ENCODE measurements around the gene C1orf159. TPM values are rescaled to one million over a fixed set of nuclear protein-coding genes. Genes with fewer than 3 reads are reported as not detected.

Gene C1orf159
- total and polyA plus RNA-seq, 4 donors = 3.9 to 7.0 (median 4.7) TPM

DNA sequence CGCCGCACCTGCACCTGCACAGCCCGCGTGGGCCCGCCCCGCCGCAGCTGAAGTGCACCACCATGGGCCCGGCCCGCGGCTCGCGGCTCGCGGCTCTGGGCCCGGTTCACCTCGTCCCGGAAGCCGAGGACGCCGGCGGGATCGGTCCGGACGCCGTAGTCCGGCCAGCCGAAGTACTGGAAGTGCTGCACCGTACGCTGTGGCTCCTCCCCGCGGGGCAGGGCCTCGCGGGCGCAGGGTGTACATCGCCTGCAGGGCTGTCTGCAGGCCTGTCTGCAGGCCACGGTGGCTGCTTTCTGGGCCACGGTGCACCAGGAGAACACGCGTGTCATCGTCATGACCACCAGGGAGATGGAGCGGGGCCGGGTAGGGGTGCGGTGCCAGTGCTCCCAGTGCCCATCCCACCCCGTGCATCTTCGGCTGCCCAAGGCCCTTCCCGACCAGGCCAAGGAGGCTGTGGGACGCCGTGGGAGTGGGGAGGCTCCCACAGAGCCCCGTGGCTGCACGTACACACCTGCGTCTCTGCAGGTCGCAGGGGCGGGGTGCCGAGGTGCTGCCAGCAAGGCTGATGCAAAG is 48.5 kb downstream of the C1orf159 start:
- no peak overlapping the region for H3K27ac ChIP-seq (ENCODE audit: low read depth in 1 of 2, low read length in 2 of 2)
- peaks cover 0 to 10% (median 6%) of the 10 kb centered on the region in 4 donors for H3K4me1 ChIP-seq (ENCODE audit: control insufficient read depth in 4 of 4, insufficient read depth in 4 of 4, low read length in 3 of 4)
- no peak for DNase-seq (ENCODE audit: low spot score)

GRCh38 chr1:1066403-1067283 is 49.2 kb downstream of the C1orf159 start:
- Histone ChIP-seq H3K27ac (ENCODE audit: low read depth in 1 of 2, low read length in 2 of 2) (no peak overlapping the region), H3K9ac (ENCODE audit: low read depth in 1 of 2, low read length in 2 of 2) (no peak overlapping the region), H3K4me3 (ENCODE audit: low read depth in 1 of 3, low read length in 3 of 3) (no peak overlapping the region), H3K27me3 (ENCODE audit: control insufficient read depth in 4 of 4, insufficient read depth in 4 of 4, low read length in 3 of 4) (peaks cover 0 to 11% (median 1%) of the 10 kb centered on the region in 4 donors), H3K9me3 (ENCODE audit: control insufficient read depth in 4 of 4, low read length in 3 of 4) (no peaks in the 10 kb centered on the region), H3K36me3 (ENCODE audit: control insufficient read depth in 4 of 4, insufficient read depth in 3 of 4, low read depth in 1 of 4, low read length in 3 of 4) (no peaks in the 10 kb centered on the region), H3K4me1 (ENCODE audit: control insufficient read depth in 4 of 4, insufficient read depth in 4 of 4, low read length in 3 of 4) (peaks cover 0 to 10% (median 6%) of the 10 kb centered on the region in 4 donors)
- no peak for DNase-seq (ENCODE audit: low spot score)
- 64% methylated on average over 27 of the region's 27 CpGs for WGBS
- no peak for TF ChIP-seq FOXA2 (IDR thresholded peaks at IDR 0.05)
- TF ChIP-seq JUND (IDR thresholded peaks at IDR 0.05) = no peak
- TF ChIP-seq HNF4A (conservative IDR thresholded peaks at IDR 0.05) = no peak
- TF ChIP-seq YY1 (IDR thresholded peaks at IDR 0.05) = no peak
- TF ChIP-seq HNF4G (IDR thresholded peaks at IDR 0.05) = no peak
- no peak for TF ChIP-seq ZBTB33 (IDR thresholded peaks at IDR 0.05)
- no peak for TF ChIP-seq SP1 (IDR thresholded peaks at IDR 0.05)
- no peak for TF ChIP-seq EGR1 (IDR thresholded peaks at IDR 0.05; ENCODE audit: low read depth in 2 of 2)
- no peak for TF ChIP-seq NR2F2 (IDR thresholded peaks at IDR 0.05)
- no peak for TF ChIP-seq TAF1 (conservative IDR thresholded peaks at IDR 0.05)
- no peak for TF ChIP-seq ATF3 (IDR thresholded peaks at IDR 0.05)
- TF ChIP-seq, protein P1, sequence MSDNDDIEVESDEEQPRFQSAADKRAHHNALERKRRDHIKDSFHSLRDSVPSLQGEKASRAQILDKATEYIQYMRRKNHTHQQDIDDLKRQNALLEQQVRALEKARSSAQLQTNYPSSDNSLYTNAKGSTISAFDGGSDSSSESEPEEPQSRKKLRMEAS (IDR thresholded peaks at IDR 0.05) = no peak
- TF ChIP-seq GABPA (IDR thresholded peaks at IDR 0.05 in 1 of 2, conservative IDR thresholded peaks at IDR 0.05 in 1 of 2) = no peak
- no peak for TF ChIP-seq RXRA (IDR thresholded peaks at IDR 0.05)

More for the DNA sequence above, 48.5 kb downstream of the C1orf159 start:
- TF ChIP-seq TAF1 (conservative IDR thresholded peaks at IDR 0.05) (no peak), ATF3 (IDR thresholded peaks at IDR 0.05) (no peak), FOXA2 (IDR thresholded peaks at IDR 0.05) (no peak), JUND (IDR thresholded peaks at IDR 0.05) (no peak), GABPA (IDR thresholded peaks at IDR 0.05 in 1 of 2, conservative IDR thresholded peaks at IDR 0.05 in 1 of 2) (no peak), ZBTB33 (IDR thresholded peaks at IDR 0.05) (no peak), RAD21 (IDR thresholded peaks at IDR 0.05) (no peak), YY1 (IDR thresholded peaks at IDR 0.05) (no peak), RXRA (IDR thresholded peaks at IDR 0.05) (no peak)
- TF ChIP-seq, protein P2, sequence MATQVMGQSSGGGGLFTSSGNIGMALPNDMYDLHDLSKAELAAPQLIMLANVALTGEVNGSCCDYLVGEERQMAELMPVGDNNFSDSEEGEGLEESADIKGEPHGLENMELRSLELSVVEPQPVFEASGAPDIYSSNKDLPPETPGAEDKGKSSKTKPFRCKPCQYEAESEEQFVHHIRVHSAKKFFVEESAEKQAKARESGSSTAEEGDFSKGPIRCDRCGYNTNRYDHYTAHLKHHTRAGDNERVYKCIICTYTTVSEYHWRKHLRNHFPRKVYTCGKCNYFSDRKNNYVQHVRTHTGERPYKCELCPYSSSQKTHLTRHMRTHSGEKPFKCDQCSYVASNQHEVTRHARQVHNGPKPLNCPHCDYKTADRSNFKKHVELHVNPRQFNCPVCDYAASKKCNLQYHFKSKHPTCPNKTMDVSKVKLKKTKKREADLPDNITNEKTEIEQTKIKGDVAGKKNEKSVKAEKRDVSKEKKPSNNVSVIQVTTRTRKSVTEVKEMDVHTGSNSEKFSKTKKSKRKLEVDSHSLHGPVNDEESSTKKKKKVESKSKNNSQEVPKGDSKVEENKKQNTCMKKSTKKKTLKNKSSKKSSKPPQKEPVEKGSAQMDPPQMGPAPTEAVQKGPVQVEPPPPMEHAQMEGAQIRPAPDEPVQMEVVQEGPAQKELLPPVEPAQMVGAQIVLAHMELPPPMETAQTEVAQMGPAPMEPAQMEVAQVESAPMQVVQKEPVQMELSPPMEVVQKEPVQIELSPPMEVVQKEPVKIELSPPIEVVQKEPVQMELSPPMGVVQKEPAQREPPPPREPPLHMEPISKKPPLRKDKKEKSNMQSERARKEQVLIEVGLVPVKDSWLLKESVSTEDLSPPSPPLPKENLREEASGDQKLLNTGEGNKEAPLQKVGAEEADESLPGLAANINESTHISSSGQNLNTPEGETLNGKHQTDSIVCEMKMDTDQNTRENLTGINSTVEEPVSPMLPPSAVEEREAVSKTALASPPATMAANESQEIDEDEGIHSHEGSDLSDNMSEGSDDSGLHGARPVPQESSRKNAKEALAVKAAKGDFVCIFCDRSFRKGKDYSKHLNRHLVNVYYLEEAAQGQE (IDR thresholded peaks at IDR 0.05) = no peak
- WGBS = 90% methylated on average over 54 of the region's 54 CpGs
- Histone ChIP-seq H3K9me3 (ENCODE audit: control insufficient read depth in 4 of 4, low read length in 3 of 4) (no peaks in the 10 kb centered on the region), H3K4me3 (ENCODE audit: low read depth in 1 of 3, low read length in 3 of 3) (no peak overlapping the region), H3K27me3 (ENCODE audit: control insufficient read depth in 4 of 4, insufficient read depth in 4 of 4, low read length in 3 of 4) (peaks cover 0 to 10% (median 1%) of the 10 kb centered on the region in 4 donors), H3K9ac (ENCODE audit: low read depth in 1 of 2, low read length in 2 of 2) (no peak overlapping the region), H3K36me3 (ENCODE audit: control insufficient read depth in 4 of 4, insufficient read depth in 3 of 4, low read depth in 1 of 4, low read length in 3 of 4) (no peaks in the 10 kb centered on the region)

All from liver (tissue), 9 donors.